ENCODE results near the gene MYH16. TPM values are rescaled to one million over a fixed set of nuclear protein-coding genes. Genes with fewer than 3 reads are reported as not detected.

The MYH16 gene
- total RNA-seq, 1 donor from 2014 or later: 0.09 TPM

GRCh38 chr7:99261646-99262045 is 11.0 kb upstream of the MYH16 start:
- no peak for DNase-seq (ENCODE audit: low spot score in 2 of 2, unreplicated experiment in 2 of 2)
- no peak overlapping the region for H3K27ac Mint-ChIP-seq
- peaks cover 37% of the 10 kb centered on the region for H3K27me3 Mint-ChIP-seq (ENCODE audit: low read depth)
- TF ChIP-seq CTCF (IDR thresholded peaks at IDR 0.05; ENCODE audit: unreplicated experiment): no peak
- H3K4me3 Mint-ChIP-seq: no peak overlapping the region
- no peaks in the 10 kb centered on the region for H3K4me1 Mint-ChIP-seq
- H3K9me3 Mint-ChIP-seq: peaks cover 4% of the 10 kb centered on the region
- H3K36me3 Mint-ChIP-seq: no peaks in the 10 kb centered on the region

- Mint-ChIP-seq H3K36me3 (no peaks in the 10 kb centered on the region), H3K27me3 (ENCODE audit: low read depth) (peaks cover 33% of the 10 kb centered on the region), H3K4me3 (no peak overlapping the region), H3K27ac (no peak overlapping the region), H3K4me1 (no peaks in the 10 kb centered on the region), H3K9me3 (peaks cover 4% of the 10 kb centered on the region)
- TF ChIP-seq CTCF (IDR thresholded peaks at IDR 0.05; ENCODE audit: unreplicated experiment): no peak
- no peak for DNase-seq (ENCODE audit: low spot score in 2 of 2, unreplicated experiment in 2 of 2)
Measured at GRCh38 chr7:99265848-99266480, 6.7 kb upstream of the MYH16 start.

- DNase-seq (ENCODE audit: low spot score in 2 of 2, unreplicated experiment in 2 of 2): no peak
- no peak for TF ChIP-seq CTCF (IDR thresholded peaks at IDR 0.05; ENCODE audit: unreplicated experiment)
- Mint-ChIP-seq H3K27ac (no peak overlapping the region), H3K4me3 (no peak overlapping the region), H3K27me3 (ENCODE audit: low read depth) (peaks cover 27% of the 10 kb centered on the region), H3K36me3 (no peaks in the 10 kb centered on the region), H3K4me1 (no peaks in the 10 kb centered on the region), H3K9me3 (peaks cover 4% of the 10 kb centered on the region)
Measured at GRCh38 chr7:99267481-99267840, 5.2 kb upstream of the MYH16 start.

- Mint-ChIP-seq H3K36me3 (no peaks in the 10 kb centered on the region), H3K4me1 (no peaks in the 10 kb centered on the region), H3K27ac (no peak overlapping the region), H3K4me3 (no peak overlapping the region), H3K9me3 (peaks cover 4% of the 10 kb centered on the region), H3K27me3 (ENCODE audit: low read depth) (peaks cover 21% of the 10 kb centered on the region)
- no peak for TF ChIP-seq CTCF (IDR thresholded peaks at IDR 0.05; ENCODE audit: unreplicated experiment)
- no peak for DNase-seq (ENCODE audit: low spot score in 2 of 2, unreplicated experiment in 2 of 2)
Measured at GRCh38 chr7:99267841-99268576, 4.6 kb upstream of the MYH16 start.

GRCh38 chr7:99268577-99268908 is 4.1 kb upstream of the MYH16 start:
- Mint-ChIP-seq H3K4me3 (no peak overlapping the region), H3K36me3 (no peaks in the 10 kb centered on the region), H3K4me1 (no peaks in the 10 kb centered on the region), H3K27ac (no peak overlapping the region), H3K27me3 (ENCODE audit: low read depth) (peaks cover 17% of the 10 kb centered on the region), H3K9me3 (peaks cover 4% of the 10 kb centered on the region)
- TF ChIP-seq CTCF (IDR thresholded peaks at IDR 0.05; ENCODE audit: unreplicated experiment): no peak
- no peak for DNase-seq (ENCODE audit: low spot score in 2 of 2, unreplicated experiment in 2 of 2)

Data from mesothelial cell of epicardium (in vitro differentiated cells).